Activated T-helper 2 cell treated with anti-CD3 and anti-CD28 coated beads, Interferon-gamma antibody, Interleukin-2, Interleukin-4, amounts not matched to agents 10 μg/mL and 5 μg/mL and 100 μg/mL, durations not matched to agents 14 hours and 24 hours and 36 hours (primary cell): ENCODE measurements around the gene CRYBG3. TPM values are rescaled to one million over a fixed set of nuclear protein-coding genes. Genes with fewer than 3 reads are reported as not detected.

Source experiments
- DNase-seq: peaks from one replicate; pipeline ENCODE4 v3.0.0; 2021; ENCODE audit warnings: low spot score
- H3K27ac Mint-ChIP-seq: one replicate; pipeline ENCODE4 v1.8.0; 2021; ENCODE audit warnings: mixed read lengths
- H3K27me3 Mint-ChIP-seq: one replicate; pipeline ENCODE4 v1.8.0; 2021; ENCODE audit warnings: low read depth, mixed read lengths
- H3K36me3 Mint-ChIP-seq: one replicate; pipeline ENCODE4 v1.8.0; 2021; ENCODE audit warnings: low read depth, mixed read lengths
- H3K4me1 Mint-ChIP-seq: one replicate; pipeline ENCODE4 v1.8.0; 2021; ENCODE audit warnings: low read depth, mixed read lengths
- H3K4me3 Mint-ChIP-seq: one replicate; pipeline ENCODE4 v1.8.0; 2021; ENCODE audit warnings: low read depth, mild to moderate bottlenecking, moderate library complexity, mixed read lengths
- H3K9me3 Mint-ChIP-seq: one replicate; pipeline ENCODE4 v1.8.0; 2021; ENCODE audit warnings: mixed read lengths
- intact Hi-C: fragments of 100-400 bp; cut with micrococcal nuclease; formaldehyde crosslinking; loops from one replicate; pipeline ENCODE4 v1.15.1; 2023
- total RNA-seq: library from RNA; stranded (reverse); gene quantifications from 2 replicates; pipeline ENCODE4 v1.2.3, GENCODE V29; 2022

The CRYBG3 gene
- total RNA-seq, 1 donor from 2014 or later, result 7.5 TPM

GRCh38 chr3:97974996-97975395, 153.2 kb downstream of the CRYBG3 start:
- Mint-ChIP-seq H3K27ac (no peak overlapping the region), H3K4me1 (peaks cover 41% of the 10 kb centered on the region), H3K27me3 (no peaks in the 10 kb centered on the region), H3K36me3 (peaks cover 3% of the 10 kb centered on the region), H3K9me3 (no peaks in the 10 kb centered on the region), H3K4me3 (peak overlapping the region; percentile 5)
- intact Hi-C loops, result loop anchor here (5.0 kb wide), 1 partner anchor 62 kb away; the partner anchor contains the start of gene GABRR3
- DNase-seq, result no peak

DNA sequence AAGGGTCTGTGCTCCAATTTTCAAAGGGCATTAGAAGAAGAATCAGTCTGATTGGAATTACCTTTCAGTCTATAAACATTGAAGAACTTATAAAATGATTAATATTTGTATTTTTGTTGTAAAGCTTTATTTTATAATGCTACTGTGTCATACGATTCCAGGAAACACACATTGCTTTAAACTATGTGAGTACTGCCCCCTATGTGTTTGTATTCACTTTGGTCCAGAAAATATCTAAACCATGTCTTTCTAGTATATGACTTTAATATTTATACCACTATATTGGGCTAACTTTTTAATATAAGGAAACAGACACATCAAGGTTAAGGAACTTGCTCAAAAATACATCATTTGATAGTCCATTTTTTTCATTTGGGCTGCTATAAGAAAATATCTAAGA, 153.7 kb downstream of the CRYBG3 start:
- intact Hi-C loops, result no loop called here
- H3K27ac Mint-ChIP-seq, result no peak overlapping the region
- H3K4me3 Mint-ChIP-seq, result no peak overlapping the region
- no peaks in the 10 kb centered on the region for H3K27me3 Mint-ChIP-seq
- no peak for DNase-seq
- H3K36me3 Mint-ChIP-seq, result peaks cover 5% of the 10 kb centered on the region
- H3K9me3 Mint-ChIP-seq, result no peaks in the 10 kb centered on the region
- peaks cover 38% of the 10 kb centered on the region for H3K4me1 Mint-ChIP-seq

- Mint-ChIP-seq H3K27ac (no peak overlapping the region), H3K27me3 (no peaks in the 10 kb centered on the region), H3K36me3 (peaks cover 5% of the 10 kb centered on the region), H3K9me3 (no peaks in the 10 kb centered on the region), H3K4me3 (no peak overlapping the region), H3K4me1 (peaks cover 36% of the 10 kb centered on the region)
- intact Hi-C loops, result loop anchor here (5.0 kb wide), 2 partner anchors 107 to 578 kb away; no protein-coding TSS in a partner anchor
- no peak for DNase-seq
These were observed 157.8 kb downstream of the CRYBG3 start for GRCh38 chr3:97979610-97980009.

- Mint-ChIP-seq H3K27me3 (no peaks in the 10 kb centered on the region), H3K4me1 (peaks cover 27% of the 10 kb centered on the region), H3K9me3 (no peaks in the 10 kb centered on the region), H3K36me3 (peaks cover 5% of the 10 kb centered on the region), H3K27ac (peak overlapping the region; percentile 70), H3K4me3 (peak overlapping the region; percentile 1)
- DNase-seq, result no peak
- intact Hi-C loops, result loop anchor here (1.0 to 5.0 kb wide), 5 partner anchors 8 to 575 kb away; partner anchors contain the start of gene RIOX2
These were observed 160.1 kb downstream of the CRYBG3 start for GRCh38 chr3:97981886-97982285.

- Mint-ChIP-seq H3K4me3 (no peak overlapping the region), H3K4me1 (peaks cover 29% of the 10 kb centered on the region), H3K9me3 (peaks cover 14% of the 10 kb centered on the region), H3K27me3 (no peaks in the 10 kb centered on the region), H3K27ac (no peak overlapping the region), H3K36me3 (peaks cover 13% of the 10 kb centered on the region)
- DNase-seq, result no peak
- intact Hi-C loops, result loop anchor here (2.0 to 5.0 kb wide), 3 partner anchors 39 to 573 kb away; no protein-coding TSS in a partner anchor
These were observed 162.2 kb downstream of the CRYBG3 start for GRCh38 chr3:97983933-97984491.

GRCh38 chr3:97987306-97987705, 165.5 kb downstream of the CRYBG3 start:
- Mint-ChIP-seq H3K9me3 (peaks cover 15% of the 10 kb centered on the region), H3K27me3 (no peaks in the 10 kb centered on the region), H3K4me3 (no peak overlapping the region), H3K27ac (no peak overlapping the region), H3K36me3 (peaks cover 9% of the 10 kb centered on the region), H3K4me1 (peaks cover 33% of the 10 kb centered on the region)
- DNase-seq, result no peak
- intact Hi-C loops, result no loop called here

GRCh38 chr3:97988784-97989568, 167.2 kb downstream of the CRYBG3 start:
- Mint-ChIP-seq H3K36me3 (peaks cover 9% of the 10 kb centered on the region), H3K4me3 (no peak overlapping the region), H3K27me3 (peaks cover 4% of the 10 kb centered on the region), H3K4me1 (peaks cover 25% of the 10 kb centered on the region), H3K9me3 (peaks cover 15% of the 10 kb centered on the region), H3K27ac (peak overlapping the region; percentile 1)
- no peak for DNase-seq
- intact Hi-C loops, result no loop called here

DNA sequence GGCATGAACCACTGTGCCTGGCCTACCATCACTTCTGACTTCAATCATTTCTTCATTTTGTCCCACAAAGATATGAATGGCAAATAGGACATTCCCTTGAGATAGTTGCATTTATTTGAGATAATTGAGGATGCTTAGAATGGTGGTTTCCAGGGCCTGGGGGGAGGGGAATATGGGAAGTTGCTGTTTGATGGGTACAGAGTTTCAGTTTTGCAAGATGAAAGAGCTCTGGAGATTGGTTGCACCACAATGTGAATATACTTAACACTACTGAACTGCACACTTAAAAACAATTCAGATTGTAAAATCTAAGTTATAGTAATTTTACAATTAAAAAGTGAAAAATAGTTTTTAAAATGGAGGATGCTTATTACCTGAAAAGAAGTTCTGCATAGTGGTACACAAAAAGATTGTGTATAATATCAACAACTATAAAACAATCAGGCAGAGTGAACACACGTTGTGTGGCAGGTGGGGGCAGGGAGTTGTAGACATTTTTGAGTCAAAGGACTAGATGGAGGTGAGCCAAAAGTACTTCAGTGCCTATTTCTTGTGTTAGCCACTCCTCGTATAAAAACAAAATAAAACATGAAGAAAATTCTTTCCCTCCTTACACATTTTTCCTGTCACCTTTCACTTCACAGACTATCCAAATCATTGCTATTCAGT, 168.9 kb downstream of the CRYBG3 start:
- peaks cover 25% of the 10 kb centered on the region for H3K4me1 Mint-ChIP-seq
- peaks cover 6% of the 10 kb centered on the region for H3K27me3 Mint-ChIP-seq
- intact Hi-C loops, result loop anchor here (1.0 to 2.0 kb wide), 2 partner anchors 8 to 18 kb away; partner anchors contain the start of gene RIOX2
- H3K9me3 Mint-ChIP-seq, result peaks cover 15% of the 10 kb centered on the region
- peaks cover 9% of the 10 kb centered on the region for H3K36me3 Mint-ChIP-seq
- no peak overlapping the region for H3K27ac Mint-ChIP-seq
- peak overlapping the region; percentile 51 for H3K4me3 Mint-ChIP-seq
- no peak for DNase-seq

DNA sequence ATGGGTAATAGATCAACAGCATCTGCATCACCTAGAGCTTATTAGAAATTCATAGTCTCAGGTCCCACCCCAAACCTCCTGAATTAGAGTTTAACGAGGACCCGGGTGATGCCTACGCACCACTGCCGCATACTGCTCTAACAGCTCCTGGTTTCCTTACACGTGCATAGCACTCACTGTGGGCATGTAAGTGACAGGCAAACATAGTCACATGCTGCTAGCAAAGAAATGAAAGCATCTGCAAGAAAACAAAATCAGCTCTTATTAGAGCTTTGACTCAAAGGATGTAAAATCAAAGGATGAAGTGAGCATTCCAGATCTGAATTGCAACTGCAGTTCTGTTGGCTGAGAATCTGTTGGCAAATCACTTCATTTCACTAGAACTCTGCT, 169.5 kb downstream of the CRYBG3 start:
- Mint-ChIP-seq H3K4me3 (peak overlapping the region; percentile 51), H3K4me1 (peaks cover 25% of the 10 kb centered on the region), H3K36me3 (peaks cover 9% of the 10 kb centered on the region), H3K27me3 (peaks cover 6% of the 10 kb centered on the region), H3K9me3 (peaks cover 15% of the 10 kb centered on the region), H3K27ac (no peak overlapping the region)
- intact Hi-C loops, result loop anchor here (2.0 kb wide), 1 partner anchor 18 kb away; the partner anchor contains the start of gene RIOX2
- DNase-seq, result no peak

- no peak for DNase-seq
- H3K36me3 Mint-ChIP-seq, result peaks cover 9% of the 10 kb centered on the region
- H3K4me3 Mint-ChIP-seq, result no peak overlapping the region
- peaks cover 14% of the 10 kb centered on the region for H3K9me3 Mint-ChIP-seq
- peaks cover 6% of the 10 kb centered on the region for H3K27me3 Mint-ChIP-seq
- H3K27ac Mint-ChIP-seq, result no peak overlapping the region
- H3K4me1 Mint-ChIP-seq, result peaks cover 28% of the 10 kb centered on the region
- intact Hi-C loops, result no loop called here
These were observed 170.8 kb downstream of the CRYBG3 start for GRCh38 chr3:97992547-97993173.

DNA sequence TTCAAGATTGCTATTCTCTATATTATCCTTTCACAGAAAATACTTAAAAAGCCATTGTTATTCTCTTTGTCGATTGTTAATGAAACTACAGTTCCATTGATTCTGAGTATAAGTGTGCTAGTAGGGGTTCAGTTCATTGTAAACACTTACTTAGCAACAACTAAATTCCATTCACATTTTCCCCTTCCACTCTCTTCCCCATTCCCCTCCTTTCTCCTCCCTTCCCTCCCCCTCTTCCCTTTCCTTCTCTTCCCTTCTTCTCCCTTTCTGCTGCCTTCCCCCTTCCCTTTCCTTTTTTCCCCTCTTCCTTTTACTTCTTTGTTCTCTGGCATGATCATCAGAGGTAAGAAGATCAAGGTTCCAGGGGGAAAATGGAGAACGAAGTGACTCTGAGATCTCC, 171.7 kb downstream of the CRYBG3 start:
- DNase-seq, result no peak
- Mint-ChIP-seq H3K4me3 (no peak overlapping the region), H3K4me1 (peaks cover 26% of the 10 kb centered on the region), H3K9me3 (peaks cover 5% of the 10 kb centered on the region), H3K36me3 (peaks cover 2% of the 10 kb centered on the region), H3K27ac (no peak overlapping the region), H3K27me3 (peaks cover 6% of the 10 kb centered on the region)
- intact Hi-C loops, result no loop called here

GRCh38 chr3:97994328-97994945, 172.6 kb downstream of the CRYBG3 start:
- Mint-ChIP-seq H3K4me1 (peaks cover 28% of the 10 kb centered on the region), H3K36me3 (no peaks in the 10 kb centered on the region), H3K9me3 (no peaks in the 10 kb centered on the region), H3K4me3 (no peak overlapping the region), H3K27ac (no peak overlapping the region), H3K27me3 (peaks cover 6% of the 10 kb centered on the region)
- intact Hi-C loops, result no loop called here
- no peak for DNase-seq
